ENCODE results near the gene PLCE1.

GRCh38 chr10:94003488-94003887, 9.8 kb downstream of the PLCE1 start:
- TF ChIP-seq CTCF (IDR thresholded peaks at IDR 0.05; ENCODE audit: insufficient read depth, low read depth, low read length) (no peak), EZH2 (IDR thresholded peaks at IDR 0.05; ENCODE audit: insufficient read depth, low read length) (no peak)
